K562 (cell line): ENCODE measurements around the gene SETD4. TPM values are rescaled to one million over a fixed set of nuclear protein-coding genes. Genes with fewer than 3 reads are reported as not detected.
A peak's percentile ranks its signal among the peaks of the same experiment; 100 is the strongest.

Source experiments
- ATAC-seq: fragments of 200-7000 bp; cut with Tn5 transposase; 3 replicates; pipeline ENCODE4 v1.9.1; 2020; ENCODE audit warnings: moderate library complexity
- BruUV-seq: library from RNA; stranded (reverse); fragments of 400-500 nt; replicated peaks from 2 replicates; lab custom pipeline; 2021; lab: Mats Ljungman, UMichigan
- CTCF ChIA-PET: fragments of 300-600 bp; formaldehyde crosslinking; extraction: SDS; loops from one replicate; lab custom pipeline; 2021; ENCODE audit warnings: low intra/inter-chr PET ratio; lab: Yijun Ruan, JAX
- POLR2A ChIA-PET: fragments of 300-600, 350-650 bp; sonication (Branson Sonifier 250); formaldehyde crosslinking; extraction: SDS; loops from one replicate; lab custom pipeline; 2021; ENCODE audit warnings: antibody characterized with exemption, inconsistent platforms; lab: Yijun Ruan, JAX
- DNase-seq, 4 experiments: peaks; one replicate each; pipeline versions ENCODE4 v3.0.0 to v3.0.0-alpha.2; 2011 to 2018; ENCODE audit warnings: low spot score in 3 of 4, mixed read lengths in 3 of 4; ENCODE audit errors: extremely low read depth in 1 of 4
- FAIRE-seq: peaks from 2 replicates; lab custom pipeline; 2011; peaks lifted over from hg19 to GRCh38; lab: Jason Lieb, UNC
- H2AFZ ChIP-seq: 2 replicates; pipeline ENCODE4 v1.6.0; 2011; ENCODE audit warnings: low read depth, low read length, control low read depth, inconsistent platforms
- H3K27ac ChIP-seq: fragments of 200-600 bp; 3 replicates; pipeline ENCODE4 v1.8.0; 2011; ENCODE audit warnings: low read depth, mild to moderate bottlenecking, control low read depth, inconsistent platforms, low read length, moderate library complexity, mixed read lengths; ENCODE audit errors: extremely low read depth
- H3K27me3 ChIP-seq, 2 experiments: fragments of 300-600 bp in 1 of 2; 2 replicates in 1 of 2; 3 replicates in 1 of 2; pipeline versions ENCODE4 v1.6.0 to v1.8.0; 2011; ENCODE audit warnings: inconsistent platforms in 2 of 2, low read length in 2 of 2, mild to moderate bottlenecking in 1 of 2, mixed read lengths in 1 of 2, moderate library complexity in 1 of 2; ENCODE audit not compliant: control insufficient read depth in 2 of 2, insufficient read depth in 2 of 2
- H3K36me3 ChIP-seq: fragments of 300-600 bp; 3 replicates; pipeline ENCODE4 v1.8.0; 2011; ENCODE audit warnings: mild to moderate bottlenecking, low read length, inconsistent platforms; ENCODE audit not compliant: control insufficient read depth, insufficient read depth
- H3K4me1 ChIP-seq, 2 experiments: fragments of 200-600 bp in 1 of 2; replicated peaks in 1 of 2; 2 replicates in 1 of 2; 3 replicates in 1 of 2; pipeline versions ENCODE4 v1.5.1 to v1.8.0; 2011; ENCODE audit warnings: inconsistent platforms in 2 of 2, low read length in 2 of 2, mild to moderate bottlenecking in 1 of 2, mixed read lengths in 1 of 2, moderate library complexity in 1 of 2; ENCODE audit not compliant: control insufficient read depth in 2 of 2, insufficient read depth in 2 of 2
- H3K4me2 ChIP-seq: 2 replicates; pipeline ENCODE4 v1.6.1; 2011; ENCODE audit warnings: low read length, control low read depth, inconsistent platforms, mixed read lengths; ENCODE audit not compliant: insufficient read depth
- H3K4me3 ChIP-seq: fragments of 200-600 bp; sonication (generic), shearing (Covaris generic); 2 replicates; pipeline ENCODE4 v1.5.1; 2016; ENCODE audit warnings: control low read depth, inconsistent platforms
- H3K79me2 ChIP-seq: fragments of 200-600 bp; 3 replicates; pipeline ENCODE4 v1.8.0; 2011; ENCODE audit warnings: low read length, inconsistent platforms; ENCODE audit not compliant: control insufficient read depth, insufficient read depth
- H3K9ac ChIP-seq, 2 experiments: 2 replicates each; pipeline versions ENCODE4 v1.6.0 to v1.6.1; 2011; ENCODE audit warnings: low read depth in 2 of 2, low read length in 2 of 2, control low read depth in 1 of 2, inconsistent platforms in 1 of 2, mild to moderate bottlenecking in 1 of 2, mixed read lengths in 1 of 2; ENCODE audit not compliant: insufficient read depth in 1 of 2
- H3K9me1 ChIP-seq: one replicate; pipeline ENCODE4 v1.6.0; 2011; ENCODE audit warnings: inconsistent platforms, mild to moderate bottlenecking, low read length, moderate library complexity; ENCODE audit not compliant: control insufficient read depth, insufficient read depth
- H3K9me3 ChIP-seq: replicated peaks from 2 replicates; pipeline ENCODE4 v1.5.1; 2011; ENCODE audit warnings: low read depth, low read length, inconsistent platforms; ENCODE audit not compliant: control insufficient read depth, insufficient read depth
- H4K20me1 ChIP-seq: replicated peaks from 2 replicates; pipeline ENCODE4 v1.6.1; 2011; ENCODE audit warnings: low read length, inconsistent platforms, mixed read lengths; ENCODE audit not compliant: control insufficient read depth, insufficient read depth
- CTCF ChIP-seq, 3 experiments: IDR thresholded peaks in 2 of 3; conservative IDR thresholded peaks in 1 of 3; 2 replicates each; pipeline ENCODE4 v1.5.1; 2011 to 2012; ENCODE audit warnings: low read length in 3 of 3, mild to moderate bottlenecking in 3 of 3, control low read depth in 2 of 3, improper control_type of control experiment in 1 of 3, inconsistent platforms in 1 of 3, low read depth in 1 of 3, mixed read lengths in 1 of 3, moderate library complexity in 1 of 3; ENCODE audit not compliant: insufficient read depth in 2 of 3
- ZNF830 ChIP-seq: fragments of 250-450 bp; sonication (Bioruptor Pico); IDR thresholded peaks from 2 replicates; pipeline ENCODE4 v1.5.0; 2021; ENCODE audit warnings: mild to moderate bottlenecking
- WGBS: fragments of 100-300 bp; shearing (Covaris generic); methylation state at CpG from one replicate; pipeline ENCODE4 v1.1.6; 2016; ENCODE audit warnings: low coverage, mixed read lengths; ENCODE audit not compliant: insufficient coverage; ENCODE audit errors: missing lambda C conversion rate; 5-methylcytosine and 5-hydroxymethylcytosine counted together
- in situ Hi-C: fragments of 300-500 bp; cut with MboI; formaldehyde crosslinking; loops from 4 replicates; pipeline ENCODE4 v1.15.0; 2018; ENCODE audit warnings: inconsistent platforms, mixed read lengths
- intact Hi-C: fragments of 100-400 bp; cut with micrococcal nuclease; formaldehyde crosslinking; loops from 2 replicates; pipeline ENCODE4 v1.14.2; 2022
- polyA plus RNA-seq, 8 experiments: library from polyadenylated mRNA; depleted of rRNA in 4 of 8; stranded (reverse) in 5 of 8; unstranded in 3 of 8; fragments of >200 nt; fragmentation: Nextera tagmentation in 2 of 8; fragmentation: Illumina TruSeq in 1 of 8; extraction: Ambion mirVana in 2 of 8; extraction: Trizol in 1 of 8; gene quantifications; 2 replicates each; pipeline versions ENCODE4 v1.2.1 to v1.2.3, GENCODE V29; 2011 to 2014; ENCODE audit warnings: inconsistent platforms in 1 of 8, missing spikeins in 1 of 8
- total RNA-seq, 7 experiments: library from RNA; depleted of rRNA in 6 of 7; stranded (reverse); fragments of >200 nt in 6 of 7; fragmentation: Illumina TruSeq in 2 of 7; extraction: Trizol in 2 of 7; gene quantifications; 2 replicates each; pipeline versions ENCODE4 v1.2.1 to v1.2.3, GENCODE V29; 2011 to 2021; ENCODE audit warnings: low replicate concordance in 1 of 7

SETD4 gene
- total and polyA plus RNA-seq, 9 of the 15 experiments (the other 6 are each of a cell fraction or from before 2014, with no cell fraction given) = 16.1 to 51.3 (median 25.7) TPM

GRCh38 chr21:36087362-36088138 lies 27.2 kb upstream of the SETD4 start:
- no peak for FAIRE-seq
- Histone ChIP-seq H3K27me3 (no peaks in the 10 kb centered on the region), H4K20me1 (no peaks in the 10 kb centered on the region), H3K9me1 (no peaks in the 10 kb centered on the region), H3K79me2 (no peaks in the 10 kb centered on the region), H3K27ac (no peak overlapping the region), H3K9ac (no peak overlapping the region), H3K4me2 (no peak overlapping the region), H3K9me3 (no peaks in the 10 kb centered on the region), H2AFZ (peak overlapping the region; percentile 17; the same call in 1 of the 2 replicates), H3K4me1 (peaks cover 0 to 3% of the 10 kb centered on the region in 2 experiments; a peak in 2 of 5 replicates), H3K36me3 (no peaks in the 10 kb centered on the region), H3K4me3 (no peak overlapping the region)
- ChIA-PET CTCF (no interaction called here), POLR2A (interaction anchor here (0.5 to 1.6 kb wide), 4 partner anchors 10 to 1714 kb away, joined by 3 to 4 read pairs (median 4); no protein-coding TSS in a partner anchor)
- no TSS peak for BruUV-seq
- DNase-seq = peak in 1 of 4 experiments; percentile 28
- ATAC-seq = peak; percentile 76
- TF ChIP-seq ZNF830 (CRISPR knock-in tag) (no peak), CTCF (IDR thresholded peaks at IDR 0.05 in 2 of 3, conservative IDR thresholded peaks at IDR 0.05 in 1 of 3; ENCODE audit: insufficient read depth in 2 of 3, low read depth in 1 of 3, low read length in 3 of 3) (peak; percentile 18 to 45 (median 27); a peak in 3 of 6 replicates)
- intact Hi-C loops = no loop called here
- WGBS = 27% methylated on average over 6 of the region's 6 CpGs
- in situ Hi-C loops = no loop called here
